Measurements from ENCODE around the gene MECP2.

The MECP2 gene

GRCh38 chrX:154115750-154116149, 18.2 kb upstream of the MECP2 start:
- no peak for DNase-seq (ENCODE audit: low read depth)

GRCh38 chrX:154115071-154115470, 17.6 kb upstream of the MECP2 start:
- no peak for DNase-seq (ENCODE audit: low read depth)

- no peak for DNase-seq (ENCODE audit: low read depth)
These were observed 17.1 kb upstream of the MECP2 start for GRCh38 chrX:154114652-154115051.

GRCh38 chrX:154113729-154114128, 16.2 kb upstream of the MECP2 start:
- DNase-seq (ENCODE audit: low read depth): no peak

- DNase-seq (ENCODE audit: low read depth): no peak
These were observed 1.0 kb upstream of the MECP2 start for GRCh38 chrX:154098551-154098950.

GRCh38 chrX:154097003-154097588, 421 bp downstream of the MECP2 start:
- DNase-seq (ENCODE audit: low read depth): no peak

GRCh38 chrX:154096140-154097002, 1.1 kb downstream of the MECP2 start:
- no peak for DNase-seq (ENCODE audit: low read depth)

GRCh38 chrX:154094833-154095232, 2.7 kb downstream of the MECP2 start:
- no peak for DNase-seq (ENCODE audit: low read depth)

GRCh38 chrX:154093965-154094364, 3.6 kb downstream of the MECP2 start:
- no peak for DNase-seq (ENCODE audit: low read depth)

- no peak for DNase-seq (ENCODE audit: low read depth)
These were observed 5.1 kb downstream of the MECP2 start for GRCh38 chrX:154092371-154092770.

GRCh38 chrX:154091678-154092077, 5.8 kb downstream of the MECP2 start:
- DNase-seq (ENCODE audit: low read depth): no peak

- no peak for DNase-seq (ENCODE audit: low read depth)
These were observed 6.8 kb downstream of the MECP2 start for GRCh38 chrX:154090731-154091130.

- DNase-seq (ENCODE audit: low read depth): no peak
These were observed 12.8 kb downstream of the MECP2 start for GRCh38 chrX:154084449-154085300.

- no peak for DNase-seq (ENCODE audit: low read depth)
These were observed 14.4 kb downstream of the MECP2 start for GRCh38 chrX:154083126-154083517.

- peak; percentile 51 for DNase-seq (ENCODE audit: low read depth)
These were observed 15.0 kb downstream of the MECP2 start for GRCh38 chrX:154082396-154083125.

GRCh38 chrX:154077101-154077500, 20.4 kb downstream of the MECP2 start:
- DNase-seq (ENCODE audit: low read depth): no peak

- DNase-seq (ENCODE audit: low read depth): no peak
These were observed 23.3 kb downstream of the MECP2 start for GRCh38 chrX:154074199-154074598.

GRCh38 chrX:154072192-154072591, 25.3 kb downstream of the MECP2 start:
- DNase-seq (ENCODE audit: low read depth): no peak

GRCh38 chrX:154068560-154068959, 29.0 kb downstream of the MECP2 start:
- no peak for DNase-seq (ENCODE audit: low read depth)

- no peak for DNase-seq (ENCODE audit: low read depth)
These were observed 32.7 kb downstream of the MECP2 start for GRCh38 chrX:154064637-154065435.

- DNase-seq (ENCODE audit: low read depth): no peak
These were observed 34.3 kb downstream of the MECP2 start for GRCh38 chrX:154063234-154063633.
